ENCODE results near the gene INSC.

The INSC gene

DNA sequence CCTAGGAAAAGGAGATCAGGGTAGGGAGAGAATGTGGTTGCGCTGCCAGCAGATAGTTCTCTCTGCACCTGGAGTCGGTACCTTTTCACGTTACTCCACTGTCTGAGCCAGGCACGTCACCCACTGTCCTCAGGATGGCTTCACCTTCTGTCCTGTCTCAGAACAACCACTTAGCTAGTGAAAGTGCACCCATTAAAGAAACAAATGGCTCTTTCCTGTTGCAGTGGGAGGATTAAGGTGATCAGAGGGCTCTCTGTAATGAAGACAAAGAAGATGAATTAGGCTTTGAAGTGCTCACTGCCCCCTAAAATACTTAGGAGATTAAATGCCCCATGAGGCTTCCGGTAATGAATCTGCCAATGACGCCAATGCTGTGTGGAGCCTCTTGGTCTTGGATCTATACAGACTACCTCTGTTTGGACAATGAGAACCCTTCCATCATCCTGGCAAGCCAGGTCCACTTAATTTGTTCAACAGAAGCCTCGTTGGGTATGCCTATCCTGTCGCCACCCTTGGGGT lies 113.7 kb downstream of the INSC start:
- no peak for DNase-seq

GRCh38 chr11:15229069-15229468 lies 114.3 kb downstream of the INSC start:
- DNase-seq: no peak

GRCh38 chr11:15232496-15232895 lies 117.8 kb downstream of the INSC start:
- DNase-seq: no peak

GRCh38 chr11:15233371-15234165 lies 118.8 kb downstream of the INSC start:
- no peak for DNase-seq

- DNase-seq: no peak
These were observed 120.1 kb downstream of the INSC start for GRCh38 chr11:15234796-15235195.

GRCh38 chr11:15236559-15236958 lies 121.8 kb downstream of the INSC start:
- no peak for DNase-seq

- DNase-seq: no peak
These were observed 124.1 kb downstream of the INSC start for GRCh38 chr11:15238856-15239255.

DNA sequence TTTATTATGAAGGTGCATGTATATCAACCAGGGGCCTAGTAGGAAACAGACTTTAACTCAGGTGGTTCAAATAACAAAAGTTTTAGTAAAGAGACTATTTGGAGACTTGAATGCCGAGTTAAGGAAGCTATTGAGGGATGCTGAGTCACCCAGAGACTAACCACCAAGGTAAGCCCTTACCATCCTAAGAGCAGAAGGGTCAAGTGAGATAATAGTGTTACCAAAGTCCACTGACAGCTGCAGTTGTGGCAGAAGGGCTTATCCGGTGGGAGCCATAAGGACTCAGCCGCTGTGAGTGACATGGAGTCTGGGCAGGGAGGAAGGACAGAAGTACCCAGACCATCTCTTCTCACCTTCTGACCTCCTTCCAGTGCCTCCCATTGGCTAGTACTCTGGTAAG lies 134.0 kb downstream of the INSC start:
- DNase-seq: no peak

- no peak for DNase-seq
These were observed 143.9 kb downstream of the INSC start for GRCh38 chr11:15258433-15259165.

DNA sequence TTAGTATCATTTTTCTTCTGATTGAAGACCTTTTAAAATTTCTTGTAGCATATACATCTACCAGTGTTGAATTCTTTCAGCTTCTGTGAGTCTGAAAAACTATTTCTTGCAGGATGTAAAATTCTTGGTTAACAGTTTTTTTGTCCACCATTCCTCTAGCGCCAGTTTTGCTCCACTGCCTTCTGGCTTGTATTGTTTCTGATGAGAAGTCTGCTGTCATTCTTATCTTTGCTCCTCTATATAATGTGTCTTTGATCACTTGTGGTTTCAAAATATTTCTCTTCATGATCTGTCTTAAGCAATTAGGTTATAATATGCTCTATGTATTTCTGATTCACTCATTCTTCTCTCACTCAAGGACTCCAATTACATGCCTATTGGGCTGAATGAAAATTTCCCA lies 152.3 kb downstream of the INSC start:
- DNase-seq: no peak

DNA sequence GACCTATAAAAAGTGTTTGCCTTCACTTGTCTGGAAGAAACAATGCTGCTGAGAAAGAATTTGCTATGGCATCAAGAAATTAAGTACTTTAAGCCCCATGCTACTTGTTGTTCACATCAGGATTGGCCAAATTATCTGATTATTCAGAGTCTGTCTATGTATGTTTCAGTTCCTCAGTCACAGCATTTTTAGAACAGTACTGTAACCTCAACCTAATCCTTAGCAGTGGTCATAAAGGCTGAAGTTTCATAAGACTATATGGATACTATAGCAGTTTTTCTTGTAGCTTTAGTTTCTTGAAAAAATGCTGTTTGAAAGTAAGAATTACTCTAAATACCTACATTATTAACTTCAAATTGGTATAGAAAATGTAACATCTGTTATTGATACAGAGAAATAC lies 153.9 kb downstream of the INSC start:
- DNase-seq: no peak

GRCh38 chr11:15275141-15275540 lies 160.4 kb downstream of the INSC start:
- no peak for DNase-seq

DNA sequence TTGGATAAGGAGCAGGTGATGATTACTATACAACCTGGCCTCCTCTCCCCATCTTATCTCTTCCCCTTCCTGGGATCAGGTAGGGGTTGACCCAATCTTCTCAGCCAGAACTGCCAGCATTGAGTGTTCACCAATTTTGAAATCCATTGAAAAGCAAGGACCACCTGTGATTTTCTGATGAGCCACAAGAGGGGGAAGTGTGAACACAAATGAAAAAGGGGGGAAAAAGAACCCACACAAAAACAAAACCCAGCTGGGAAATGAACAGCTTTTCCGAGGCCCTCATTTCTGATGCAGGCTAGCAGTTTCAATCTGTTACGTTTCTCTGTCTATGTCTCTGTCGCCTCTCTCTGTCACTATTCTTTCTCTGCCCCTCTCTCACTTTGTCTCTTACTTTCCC lies 161.9 kb downstream of the INSC start:
- peak; percentile 29 for DNase-seq

DNA sequence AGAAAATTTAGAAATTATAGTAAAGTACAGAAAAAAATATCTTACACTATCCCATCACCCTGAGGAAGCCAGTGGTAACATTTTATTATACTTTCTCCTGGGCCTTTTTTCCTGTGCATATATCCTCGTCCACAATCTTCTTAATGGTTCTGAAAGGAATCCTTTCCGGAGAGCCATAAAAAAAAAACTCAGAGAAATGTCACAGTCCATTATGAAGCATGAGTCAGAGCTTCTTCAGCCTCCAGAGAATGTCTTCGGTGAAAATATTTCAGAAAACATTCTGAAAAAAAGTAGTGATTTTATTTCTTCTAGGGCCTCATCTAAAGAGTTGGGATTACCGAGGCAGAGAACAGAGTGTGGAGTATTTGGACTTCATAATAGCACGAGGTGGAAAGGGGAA lies 163.4 kb downstream of the INSC start:
- no peak for DNase-seq

- no peak for DNase-seq
These were observed 165.7 kb downstream of the INSC start for GRCh38 chr11:15280393-15280792.

GRCh38 chr11:15282754-15283153 lies 168.0 kb downstream of the INSC start:
- DNase-seq: no peak

GRCh38 chr11:15286465-15286864 lies 171.7 kb downstream of the INSC start:
- no peak for DNase-seq

DNA sequence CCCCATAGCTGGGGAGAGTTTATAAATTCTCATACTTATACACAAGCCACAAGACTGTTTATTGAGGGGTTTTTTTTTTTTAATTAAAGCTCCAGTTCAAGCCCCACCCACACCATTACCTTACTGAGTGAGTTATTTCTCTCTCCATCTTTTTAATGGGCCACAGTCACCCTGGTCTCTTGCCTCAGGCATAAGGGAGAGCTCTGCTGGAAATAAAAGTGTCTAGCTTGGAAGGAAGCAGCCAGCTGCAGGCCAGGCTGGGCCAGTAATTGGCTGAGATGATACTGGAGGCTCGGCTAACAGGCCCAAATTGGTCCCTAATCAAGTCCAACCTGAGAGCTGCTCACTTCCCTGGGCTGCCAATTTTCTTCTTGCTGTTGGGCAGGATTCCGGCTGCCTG lies 174.1 kb downstream of the INSC start:
- DNase-seq: no peak

DNA sequence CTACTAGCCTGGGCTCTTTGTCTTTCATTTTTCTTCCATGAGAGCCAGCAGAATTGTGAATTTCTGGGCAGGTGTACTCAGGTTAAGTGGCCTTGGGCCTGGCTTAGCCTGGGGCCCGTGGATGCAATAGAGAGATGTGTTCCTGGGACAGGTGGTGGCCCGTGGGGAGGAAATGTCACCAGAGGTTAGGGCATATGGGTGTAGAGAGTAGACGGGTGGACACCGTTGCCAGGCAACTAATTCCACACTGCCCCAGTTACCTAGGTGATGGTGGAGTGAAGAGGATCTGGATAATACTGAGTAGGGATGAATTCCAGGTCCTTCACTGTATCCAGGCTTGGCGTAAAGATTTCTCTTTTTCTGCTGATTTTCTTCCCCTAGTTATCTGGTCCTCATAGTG lies 175.0 kb downstream of the INSC start:
- peak; percentile 53 for DNase-seq

DNA sequence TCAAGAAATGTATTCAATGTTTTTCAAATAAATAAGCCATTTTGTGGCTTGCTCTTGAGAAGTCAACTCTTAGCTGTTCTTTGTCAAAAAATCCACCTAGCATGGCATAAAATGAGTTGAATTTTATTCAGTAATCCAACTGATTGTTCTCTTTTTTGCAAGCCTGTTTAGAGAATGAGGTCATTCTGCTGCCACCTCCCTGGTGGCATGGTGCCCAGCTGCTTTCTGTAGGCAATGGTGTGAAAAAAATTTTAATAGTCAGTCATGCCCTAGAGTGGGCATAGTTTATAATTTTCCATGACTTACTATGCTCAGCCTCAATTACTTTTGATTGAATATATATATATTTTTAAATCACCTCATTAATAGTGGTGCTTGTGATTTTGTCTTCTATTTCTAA lies 177.2 kb downstream of the INSC start:
- no peak for DNase-seq

- no peak for DNase-seq
These were observed 179.4 kb downstream of the INSC start for GRCh38 chr11:15293975-15294620.

- DNase-seq: no peak
These were observed 181.0 kb downstream of the INSC start for GRCh38 chr11:15295695-15296094.
